Erythroblast (primary cell): Measurements from ENCODE around the gene CCDC102A.

Source experiments
- GATA1 ChIP-seq: IDR thresholded peaks from 2 replicates; pipeline ENCODE4 v1.6.1; 2011; ENCODE audit warnings: low read depth, mild to moderate bottlenecking, control low read depth, low read length, moderate library complexity
- POLR2A ChIP-seq: IDR thresholded peaks from 2 replicates; pipeline ENCODE4 v1.6.1; 2011; ENCODE audit warnings: mild to moderate bottlenecking, low read length

DNA sequence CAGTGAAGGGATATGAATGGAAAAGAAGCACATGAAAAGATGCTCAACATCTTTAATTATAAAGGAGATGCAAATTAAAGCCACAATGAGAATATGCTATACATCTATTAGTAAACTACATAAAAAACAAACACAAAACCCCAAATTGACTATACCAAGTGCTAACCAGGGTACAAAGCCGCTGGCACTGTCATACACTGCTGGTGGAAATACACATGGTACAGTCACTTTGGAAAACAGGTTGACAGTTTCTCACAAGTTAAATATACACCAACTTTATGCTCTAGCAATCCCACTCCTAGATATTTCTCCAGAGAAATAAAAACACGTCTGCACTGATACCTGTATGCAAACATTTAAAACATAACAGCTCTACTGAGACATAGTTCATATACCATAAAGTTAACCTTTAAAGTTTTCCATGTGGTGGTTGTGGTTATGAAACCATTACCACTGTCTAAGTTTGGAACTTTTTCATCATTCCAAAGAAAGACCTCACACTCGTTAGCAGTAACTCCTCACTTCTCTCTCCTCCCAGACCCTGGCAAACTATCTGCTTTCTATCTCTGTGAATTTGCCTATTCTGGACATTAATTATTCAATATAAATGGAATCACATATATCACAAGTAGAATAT, 48.8 kb upstream of the CCDC102A start:
- no peak for TF ChIP-seq POLR2A
- no peak for TF ChIP-seq GATA1
